Left lobe of liver (tissue), 2 donors: ENCODE measurements around the gene SMCP. TPM values are rescaled to one million over a fixed set of nuclear protein-coding genes. Genes with fewer than 3 reads are reported as not detected.
A peak's percentile ranks its signal among the peaks of the same experiment; 100 is the strongest.

ENCODE experiments used
- ATAC-seq: fragments of 200-7000 bp; cut with Tn5 transposase; one replicate; pipeline ENCODE4 v1.9.1; 2020; ENCODE audit warnings: mild to moderate bottlenecking, moderate library complexity
- DNase-seq: peaks from one replicate; pipeline ENCODE4 v3.0.0-alpha.2; 2020; ENCODE audit warnings: low spot score
- total RNA-seq: library from RNA; stranded (reverse); gene quantifications from one replicate; pipeline ENCODE4 v1.2.1, GENCODE V29; 2021
- donor health status: DM: no; HTN: no; CAD: no; lungs with moderate emphysema.
- donor health status: DM: no; HTN: yes; CAD: no.

Gene SMCP, protein sequence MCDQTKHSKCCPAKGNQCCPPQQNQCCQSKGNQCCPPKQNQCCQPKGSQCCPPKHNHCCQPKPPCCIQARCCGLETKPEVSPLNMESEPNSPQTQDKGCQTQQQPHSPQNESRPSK
- total RNA-seq = not detected

DNA sequence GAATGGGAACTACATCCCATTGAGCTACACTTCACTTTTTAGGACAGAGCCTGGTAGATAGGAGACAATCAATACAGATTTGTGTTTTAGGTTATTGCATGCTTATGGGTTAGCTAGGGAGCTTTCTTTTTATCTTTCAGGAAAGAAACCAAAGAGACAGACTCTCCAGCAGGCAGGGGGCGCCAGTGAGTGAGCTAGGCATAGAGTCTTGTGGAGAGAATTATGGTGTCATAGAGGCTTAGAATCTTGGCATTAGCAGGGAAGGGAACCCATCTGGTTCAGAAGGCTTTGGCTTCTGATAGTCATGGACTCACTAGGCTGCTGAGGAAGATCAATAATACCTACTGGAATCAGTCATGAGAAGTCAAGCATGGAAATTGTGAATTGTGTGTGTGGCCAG is at the start of gene SMCP:
TSS of gene SMCP (plus strand) at position 281 of the 400 bp plus-strand sequence. CDS start 6,101 bp downstream, outside the sequence.
- no peak for ATAC-seq
- no peak for DNase-seq

DNA sequence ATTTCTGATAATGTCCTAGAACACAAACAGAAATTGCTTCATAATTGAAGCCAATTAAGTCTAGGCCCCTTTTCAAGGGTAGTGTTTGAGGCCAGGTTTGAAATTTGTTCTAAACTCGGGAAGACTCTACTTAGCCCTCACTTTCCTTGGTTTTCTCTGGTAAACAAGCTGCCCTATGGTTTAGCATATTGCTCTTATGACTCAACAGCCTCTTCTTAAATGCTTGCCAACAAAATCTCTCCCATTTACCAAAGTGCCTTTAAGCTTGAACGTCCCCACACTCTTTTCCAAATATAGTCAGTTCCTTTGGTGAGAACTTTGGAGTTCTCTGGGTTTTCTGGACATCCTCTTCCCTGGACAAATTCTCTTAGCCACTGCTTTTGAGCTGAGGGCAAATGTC is 41.3 kb upstream of the SMCP start:
- no peak for DNase-seq
- no peak for ATAC-seq

DNA sequence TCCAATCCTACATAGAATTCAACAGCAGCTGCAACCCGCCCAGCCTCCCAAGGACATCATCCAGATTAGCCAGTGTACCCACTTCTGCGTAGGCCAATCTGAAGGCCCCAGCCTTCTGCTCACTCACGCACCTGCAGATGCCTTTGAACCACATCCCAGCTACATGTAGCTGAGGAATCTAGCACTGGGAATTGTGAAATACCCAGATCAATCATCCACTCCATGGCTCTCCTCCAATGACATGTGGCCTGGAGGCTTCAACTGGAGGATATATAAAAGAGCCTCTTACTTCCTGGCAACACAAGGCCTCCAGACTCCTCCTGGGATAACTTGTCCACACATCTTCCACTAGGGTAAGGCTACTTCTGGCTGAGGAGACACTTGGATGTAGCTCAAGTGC is 35.6 kb upstream of the SMCP start, which contains the start of gene LCE6A:
TSS of gene LCE6A (plus strand) at position 301 of the 400 bp plus-strand sequence. CDS start 665 bp downstream, outside the sequence.
- ATAC-seq (peak; percentile 40), DNase-seq (no peak)

DNA sequence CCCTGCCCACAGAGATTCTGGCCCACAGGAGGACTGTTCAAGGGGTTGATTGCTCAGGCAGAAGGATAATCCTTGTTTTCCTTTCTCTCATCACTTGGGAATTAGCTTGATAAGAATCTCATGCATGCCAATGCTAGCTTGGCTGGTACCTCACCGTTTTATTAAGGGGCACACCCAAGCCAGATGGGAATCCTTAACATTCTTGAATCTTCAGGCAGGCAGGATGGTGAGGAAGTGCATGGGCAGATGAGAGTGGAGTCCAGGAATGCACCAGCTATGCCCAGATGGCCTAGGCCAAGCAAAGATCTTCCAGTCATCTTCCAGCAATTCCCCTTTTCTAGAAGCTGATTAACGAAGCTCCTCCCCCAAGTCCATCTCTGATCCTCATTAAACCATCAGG is 22.5 kb upstream of the SMCP start:
- DNase-seq (no peak), ATAC-seq (no peak)

DNA sequence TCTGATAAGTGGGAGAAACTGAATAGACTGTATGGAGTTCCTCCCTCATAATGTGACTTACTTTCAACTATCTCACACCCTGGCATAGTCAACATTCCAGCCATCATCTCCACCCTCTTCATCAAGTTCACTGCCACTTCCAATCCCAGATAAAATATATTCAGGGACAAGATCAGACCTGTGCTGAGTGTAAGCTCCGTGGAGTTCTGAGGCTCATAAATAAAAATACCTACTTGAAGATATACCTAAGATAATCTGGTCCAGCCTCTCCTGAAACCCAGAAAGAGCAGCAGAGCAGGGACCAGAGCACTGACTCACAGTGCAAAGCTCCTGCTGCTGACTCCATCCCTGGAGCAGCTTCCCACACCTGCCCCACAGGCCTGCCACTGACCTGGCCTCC is 20.1 kb upstream of the SMCP start:
- ATAC-seq (no peak), DNase-seq (no peak)

DNA sequence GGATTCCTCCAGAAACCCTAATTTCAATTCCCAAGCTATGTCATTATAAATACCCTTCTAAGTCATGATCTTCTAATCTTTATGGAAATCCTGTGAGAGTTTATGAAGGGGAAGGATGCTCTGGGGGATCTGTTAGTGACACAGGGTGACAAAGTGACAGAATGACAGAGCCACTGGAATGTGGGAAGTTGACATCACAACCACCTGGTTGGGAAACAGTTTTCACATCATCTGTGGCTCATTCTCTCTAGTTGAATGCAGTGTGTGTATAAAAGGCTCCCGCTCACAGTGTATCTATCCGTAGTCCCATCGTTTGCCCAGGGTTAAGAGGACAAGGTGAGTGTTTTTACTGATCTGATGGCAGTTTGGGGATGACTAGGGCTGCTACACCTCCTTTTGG is 18.4 kb upstream of the SMCP start, which contains the start of gene LCE7A:
TSS of gene LCE7A (plus strand) at position 301 of the 400 bp plus-strand sequence. CDS start 702 bp downstream, outside the sequence.
- no peak for ATAC-seq
- no peak for DNase-seq

DNA sequence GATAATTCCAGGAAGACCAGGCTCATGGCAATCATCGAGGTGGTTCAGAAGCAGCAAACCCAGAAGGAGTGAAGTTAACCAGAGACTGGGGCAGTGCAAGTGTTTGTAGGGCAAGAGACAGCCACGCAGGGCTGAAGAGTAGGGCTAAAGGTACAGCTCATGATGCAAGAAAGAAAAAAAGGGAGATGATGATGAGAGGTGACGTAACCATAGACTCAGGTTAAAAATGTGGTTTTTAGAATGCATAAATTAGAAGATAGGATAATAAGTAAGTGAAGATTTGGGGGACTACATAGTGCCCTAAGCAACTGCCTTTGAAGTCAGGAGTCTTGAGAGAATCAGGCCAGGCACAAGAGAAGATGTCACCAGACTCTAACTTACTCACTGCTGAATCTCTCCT is 18.0 kb upstream of the SMCP start:
- ATAC-seq (no peak), DNase-seq (no peak)

DNA sequence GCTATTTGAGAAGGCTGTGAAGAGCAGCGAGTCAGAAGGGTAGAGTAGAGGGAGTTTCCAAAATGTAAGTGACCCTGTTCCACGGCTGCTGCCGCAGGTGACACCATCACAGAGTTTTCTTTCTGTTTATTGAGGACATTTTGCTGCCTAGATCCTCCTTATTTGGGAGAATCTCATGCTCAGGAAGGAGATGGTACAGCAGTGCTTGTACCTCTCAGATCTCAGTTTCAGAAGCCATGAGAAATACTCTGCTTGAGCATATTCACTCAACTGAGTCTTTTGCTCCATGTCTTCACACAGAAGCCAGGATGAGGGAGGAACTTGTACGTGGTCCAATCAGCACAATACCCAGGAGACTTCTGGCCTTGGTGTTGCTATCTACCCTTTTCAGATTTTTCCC is 16.7 kb upstream of the SMCP start:
- DNase-seq (no peak), ATAC-seq (no peak)

DNA sequence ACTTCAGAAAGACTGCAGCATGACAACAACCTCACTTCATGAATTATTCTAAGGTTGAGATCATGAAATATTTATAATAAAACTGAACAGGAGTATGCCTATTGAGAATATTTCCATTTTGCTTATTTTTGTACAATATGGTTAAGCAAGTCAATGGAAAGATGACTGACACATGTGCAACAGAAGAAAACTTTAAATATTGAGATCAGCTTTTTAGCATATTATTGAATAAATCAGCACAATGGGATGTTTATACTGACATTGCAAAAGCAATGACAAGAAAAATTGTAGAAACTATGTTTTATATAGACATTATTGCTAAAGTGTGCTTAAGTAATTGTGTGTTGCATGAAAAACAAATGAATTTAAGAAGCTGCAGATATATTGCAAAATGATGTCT is 13.7 kb upstream of the SMCP start:
- DNase-seq = no peak
- no peak for ATAC-seq

DNA sequence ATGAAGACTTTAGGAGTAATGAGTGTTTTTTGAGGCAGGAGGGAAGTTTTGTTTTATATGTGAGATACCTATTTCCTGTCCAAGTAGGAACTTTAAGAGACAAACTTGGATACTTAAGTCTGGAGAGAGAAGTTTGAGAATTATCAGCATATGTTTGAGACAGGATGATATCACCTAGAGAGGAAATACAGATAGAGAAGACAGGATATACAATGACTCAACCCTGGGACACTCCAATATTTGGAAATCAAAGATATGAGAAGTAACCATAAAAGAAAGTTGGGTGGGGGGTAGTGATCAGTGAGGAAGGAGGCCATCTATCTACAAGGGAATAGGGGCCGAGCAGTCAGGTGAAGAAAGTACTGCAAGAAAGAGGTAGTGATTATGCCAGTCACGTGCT is 11.8 kb upstream of the SMCP start:
- ATAC-seq (no peak), DNase-seq (no peak)

DNA sequence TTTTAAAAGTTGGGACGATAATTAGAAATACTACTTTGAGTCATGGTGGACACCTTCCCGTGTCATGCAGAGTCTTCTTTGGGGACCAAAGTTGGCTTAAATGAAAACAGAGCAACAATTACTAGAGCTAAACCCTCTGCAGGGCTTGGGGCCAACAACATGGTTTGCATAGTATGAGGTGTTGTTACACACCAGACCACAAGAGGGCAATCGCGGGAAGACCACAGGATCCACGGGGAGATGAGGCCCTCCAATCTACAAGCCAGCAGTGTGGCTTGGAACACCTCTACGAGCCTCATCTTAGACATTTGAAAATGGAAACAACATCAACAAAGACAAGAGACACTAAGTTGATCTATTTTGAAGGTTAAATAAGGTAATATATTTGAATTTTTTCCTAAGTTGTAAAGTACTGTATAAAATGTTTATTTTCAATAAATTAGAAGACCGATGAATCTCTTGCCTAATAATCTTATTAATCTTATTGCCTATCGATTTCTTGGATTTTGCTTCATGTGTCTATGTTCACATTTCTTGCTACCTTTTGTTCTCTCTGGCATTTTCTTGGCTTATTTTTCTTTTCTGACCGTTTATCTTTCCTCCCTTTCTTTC is 8.2 kb upstream of the SMCP start:
- ATAC-seq = peak; percentile 95
- peak; percentile 72 for DNase-seq

DNA sequence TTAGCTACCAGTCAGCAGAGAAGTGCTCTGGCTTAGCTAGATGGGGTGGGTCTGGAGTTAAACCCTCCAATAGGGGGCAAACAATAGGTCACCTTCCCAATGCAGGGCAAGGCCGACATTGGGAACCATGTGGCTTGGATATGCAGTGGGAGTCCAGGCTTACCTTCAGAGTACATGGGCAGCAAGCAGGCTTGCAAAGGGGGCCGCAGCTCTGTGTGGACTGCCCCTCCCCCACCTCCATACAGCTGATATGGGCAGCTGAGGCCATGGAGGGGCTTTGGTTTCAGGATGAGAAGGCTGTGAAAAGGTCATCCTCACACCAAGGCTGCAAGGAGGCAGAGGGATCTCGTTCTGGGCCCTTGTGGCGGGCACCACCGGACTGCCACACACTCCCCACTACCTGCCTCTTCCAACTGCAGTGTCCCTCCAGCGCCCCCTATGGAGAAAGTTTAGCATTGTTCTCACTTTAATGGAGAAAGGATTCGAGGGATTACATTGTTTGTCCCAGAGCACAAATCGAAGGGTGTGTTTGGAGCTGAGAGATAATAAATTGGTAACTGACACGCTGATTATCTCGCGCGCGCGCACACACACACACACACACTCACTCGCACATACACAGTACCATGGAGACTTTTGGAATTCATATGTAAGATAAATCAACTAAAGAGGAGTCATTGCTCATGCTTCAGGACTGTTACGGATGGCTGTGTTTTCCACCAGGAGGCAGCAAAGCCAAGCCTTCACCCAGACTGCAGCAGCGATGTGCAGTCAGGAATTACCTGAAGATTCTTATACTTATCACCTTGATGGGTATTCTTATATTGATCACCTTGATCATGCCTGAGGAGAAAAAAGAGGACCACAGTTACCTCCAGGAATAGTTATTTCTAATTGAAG is 7.0 kb upstream of the SMCP start:
- peak; percentile 90 for ATAC-seq
- no peak for DNase-seq

DNA sequence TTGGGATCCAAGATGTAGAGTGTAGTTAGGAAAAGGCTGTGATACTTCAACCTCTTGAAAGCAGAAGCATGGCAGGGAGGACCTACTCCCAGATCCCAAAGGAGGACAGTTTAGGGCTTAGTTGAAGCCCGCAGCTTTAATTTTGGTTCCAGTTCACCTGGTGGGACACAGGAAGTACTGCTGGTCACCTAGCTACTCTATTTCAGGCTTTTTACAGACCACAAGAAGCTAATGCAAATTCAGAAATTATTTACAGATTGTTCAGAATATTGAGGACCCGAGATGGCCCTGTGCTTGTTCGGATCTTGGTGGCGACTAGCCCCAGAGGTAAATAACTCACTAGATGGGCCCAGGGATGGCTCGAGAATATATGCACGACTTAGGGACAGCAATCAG is 6.4 kb upstream of the SMCP start:
- ATAC-seq = no peak
- DNase-seq = no peak

DNA sequence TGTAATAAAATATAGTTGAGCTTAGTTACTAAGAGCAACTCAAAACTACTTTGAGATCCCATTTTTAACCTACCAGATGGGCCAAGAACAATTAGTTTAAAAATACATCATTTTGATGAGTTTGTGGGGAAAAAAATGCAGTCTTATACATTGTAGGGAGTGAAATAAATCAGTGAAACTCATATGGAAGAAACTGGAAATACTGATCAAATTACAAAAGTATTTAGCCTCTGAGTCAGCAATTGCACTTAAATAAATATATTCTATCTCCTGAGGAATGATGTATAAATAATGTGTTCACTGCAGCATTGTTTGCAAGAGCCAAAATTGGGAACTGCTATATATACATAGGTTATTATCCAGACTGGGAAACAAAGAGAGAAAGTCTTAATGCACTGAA is 4.6 kb upstream of the SMCP start:
- DNase-seq (no peak), ATAC-seq (no peak)

DNA sequence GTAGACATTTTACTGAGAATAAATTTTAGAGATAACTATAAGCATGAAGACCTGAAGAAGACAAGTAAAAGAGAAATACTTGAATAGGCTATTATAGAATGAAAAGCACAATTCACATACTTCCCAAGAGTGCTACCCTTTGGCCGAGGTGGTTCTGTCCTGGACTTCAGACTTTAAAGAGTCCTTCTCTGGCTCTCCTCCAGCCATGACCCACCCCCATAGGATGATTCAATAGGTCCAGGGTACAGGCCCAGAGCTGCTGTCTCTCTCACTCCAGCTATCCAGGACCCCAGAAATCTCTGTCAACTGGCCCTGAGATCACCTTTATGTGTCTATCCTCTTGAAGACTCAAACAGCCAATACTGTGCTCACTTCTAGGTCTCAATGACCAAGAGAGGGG is 1.3 kb upstream of the SMCP start:
- DNase-seq (peak; percentile 51), ATAC-seq (peak; percentile 38)

DNA sequence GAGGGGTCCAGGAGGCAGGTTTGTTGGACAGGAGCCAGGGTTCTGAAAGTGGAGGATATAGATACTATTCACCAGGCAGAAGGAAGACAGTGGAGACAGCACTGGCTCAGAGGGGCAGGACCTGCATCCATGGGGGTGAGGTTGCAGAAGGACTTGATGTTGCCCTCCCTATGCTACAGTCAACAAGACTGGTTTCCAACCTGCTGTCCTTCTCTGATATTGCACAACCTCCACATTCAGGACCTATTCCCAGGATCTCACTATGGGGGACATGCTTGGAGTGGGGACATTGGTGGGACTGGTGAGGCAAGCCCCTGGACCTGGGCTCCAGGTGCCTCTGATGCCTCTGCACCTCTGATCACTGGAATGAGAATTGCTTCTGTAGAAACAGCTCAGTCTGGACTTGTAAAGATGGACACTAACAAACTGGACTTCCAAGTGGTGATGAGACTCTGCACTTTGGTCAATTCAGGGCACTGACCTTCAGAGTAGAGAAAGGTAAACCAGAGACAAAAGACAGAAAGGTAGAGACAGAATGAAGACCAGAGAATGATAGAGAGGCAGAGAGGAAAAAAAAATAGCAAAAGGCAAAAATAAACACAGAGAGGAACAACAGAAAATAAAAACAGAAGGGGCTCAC is 1.6 kb downstream of the SMCP start:
- ATAC-seq (peak; percentile 89), DNase-seq (peak; percentile 68)

DNA sequence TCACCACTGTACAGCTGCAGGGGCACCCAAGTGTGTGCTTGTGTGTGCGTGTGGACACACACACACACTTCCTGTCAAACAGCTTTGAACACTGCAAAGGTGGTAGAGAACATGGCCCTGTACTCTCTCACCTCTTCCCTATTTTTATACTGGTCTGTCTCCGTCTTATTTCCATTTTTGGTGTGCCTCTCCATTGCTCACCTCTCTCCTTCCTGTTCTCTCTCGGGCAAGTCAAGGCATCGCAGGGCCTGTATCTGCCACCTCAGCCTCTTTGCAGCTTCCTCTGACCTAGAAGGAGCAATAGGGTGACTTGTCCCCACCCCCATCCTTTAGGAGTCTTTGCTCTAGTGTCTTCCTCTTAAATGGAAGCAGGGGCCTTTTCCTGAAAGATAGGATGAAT is 2.2 kb downstream of the SMCP start:
- ATAC-seq = peak; percentile 22

DNA sequence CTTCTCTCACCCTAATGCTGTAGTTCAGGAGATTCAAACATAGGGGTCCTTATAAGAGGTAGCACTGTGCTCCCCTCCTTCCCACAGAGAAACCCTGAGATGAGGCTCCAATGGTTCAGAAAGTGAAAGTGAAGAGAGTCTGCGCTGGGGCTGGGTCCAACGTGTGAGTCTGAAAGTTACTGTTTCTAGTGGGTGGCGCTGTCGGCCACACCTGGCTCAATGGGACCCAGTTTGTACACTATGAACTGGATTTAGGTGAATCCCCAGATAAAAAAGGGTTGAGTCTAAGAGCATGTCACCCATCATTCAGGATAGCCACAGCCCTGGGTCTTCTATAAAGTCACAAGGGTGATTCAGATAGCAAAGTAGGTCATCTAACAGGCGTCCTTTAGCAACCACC is 2.8 kb downstream of the SMCP start:
- ATAC-seq = peak; percentile 52

More for the DNA sequence above, 2.2 kb downstream of the SMCP start:
- DNase-seq = no peak

DNA sequence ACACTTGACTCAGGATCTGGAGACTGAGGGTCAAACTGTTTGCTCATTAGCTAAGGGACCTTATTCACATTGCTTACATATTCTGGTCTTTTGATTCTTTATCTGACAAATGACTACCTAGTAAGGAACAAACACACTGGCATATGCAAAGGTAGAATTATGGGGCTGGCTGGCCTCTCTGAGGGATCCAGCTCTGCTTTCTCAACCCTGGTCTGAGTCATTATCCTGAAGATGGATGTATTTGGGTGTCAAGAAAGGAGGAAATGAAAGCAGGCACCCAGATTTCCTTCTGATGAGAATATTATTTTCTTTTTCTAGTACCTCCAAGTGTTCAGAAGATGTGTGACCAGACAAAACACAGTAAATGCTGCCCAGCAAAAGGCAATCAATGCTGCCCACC is 6.0 kb downstream of the SMCP start:
- DNase-seq (no peak), ATAC-seq (no peak)

More for the DNA sequence above, 2.8 kb downstream of the SMCP start:
- no peak for DNase-seq

DNA sequence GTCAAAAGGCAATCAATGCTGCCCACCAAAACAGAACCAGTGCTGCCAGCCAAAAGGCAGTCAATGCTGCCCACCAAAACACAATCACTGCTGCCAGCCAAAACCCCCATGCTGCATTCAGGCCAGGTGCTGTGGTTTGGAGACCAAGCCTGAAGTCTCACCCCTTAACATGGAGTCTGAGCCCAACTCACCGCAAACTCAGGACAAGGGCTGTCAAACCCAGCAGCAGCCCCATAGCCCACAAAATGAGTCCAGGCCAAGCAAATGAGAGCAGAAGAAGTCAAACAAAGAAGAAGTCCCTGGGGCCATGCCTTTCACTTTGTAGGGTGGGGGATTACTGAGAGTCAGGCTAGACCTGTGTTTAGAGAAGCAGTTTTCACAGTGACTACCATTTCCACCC is 6.4 kb downstream of the SMCP start:
- ATAC-seq (no peak), DNase-seq (no peak)

DNA sequence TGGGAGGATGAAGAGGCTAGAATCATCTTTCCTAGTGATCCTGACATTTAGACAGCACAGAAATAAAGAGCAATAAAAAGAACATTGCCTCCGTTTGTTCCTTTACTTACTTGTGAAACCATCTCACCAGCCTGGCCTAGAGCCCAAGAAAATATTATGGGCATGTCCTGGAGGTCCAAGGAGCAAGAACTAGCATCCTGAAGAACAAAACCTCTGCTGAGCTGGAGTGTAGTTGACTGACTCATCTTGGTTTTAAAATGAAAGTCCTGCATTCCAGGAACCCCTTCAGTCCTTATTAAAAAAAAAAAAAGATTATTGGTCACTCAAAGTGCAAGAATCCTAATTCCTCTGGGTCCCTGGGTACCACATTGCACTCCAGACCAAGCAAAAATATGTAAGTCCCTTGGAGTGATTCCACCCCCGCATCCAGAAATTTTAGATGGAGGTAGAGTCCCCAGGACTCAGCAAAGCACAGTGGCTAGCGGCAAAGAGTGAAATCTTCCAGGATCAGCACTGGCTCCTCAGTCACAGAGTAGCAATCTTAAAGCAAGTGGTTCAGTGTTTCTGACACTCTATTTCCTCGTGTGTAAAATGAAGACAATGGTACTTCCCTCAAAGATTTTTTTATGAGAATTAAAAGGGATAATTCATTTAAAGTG is 7.0 kb downstream of the SMCP start:
- ATAC-seq (no peak), DNase-seq (no peak)
